HEK293 (cell line): ENCODE measurements around the gene PLEKHH2.

Source experiments
- CTCF ChIP-seq: fragments of 450-650 bp; formaldehyde crosslinking; IDR thresholded peaks from 2 replicates; pipeline ENCODE4 v1.5.1; 2016; ENCODE audit warnings: missing biosample characterization, missing genetic modification characterization
- GLIS1 ChIP-seq: fragments of 450-650 bp; formaldehyde crosslinking; IDR thresholded peaks from 2 replicates; pipeline ENCODE4 v1.5.1; 2016; ENCODE audit warnings: missing biosample characterization, missing genetic modification characterization
- MEIS1 ChIP-seq: sonication (generic); formaldehyde crosslinking; IDR thresholded peaks from 2 replicates; pipeline ENCODE4 v1.8.1; 2022; ENCODE audit warnings: missing genetic modification reagents, mild to moderate bottlenecking, borderline replicate concordance
- ZBTB8A ChIP-seq: fragments of 450-650 bp; formaldehyde crosslinking; IDR thresholded peaks from 2 replicates; pipeline ENCODE4 v1.5.1; 2016; ENCODE audit warnings: missing biosample characterization, missing genetic modification characterization
- ZNF155 ChIP-seq: fragments of 450-650 bp; formaldehyde crosslinking; IDR thresholded peaks from 2 replicates; pipeline ENCODE4 v1.5.1; 2016; ENCODE audit warnings: missing biosample characterization, missing genetic modification characterization
- ZNF311 ChIP-seq: fragments of 450-650 bp; formaldehyde crosslinking; IDR thresholded peaks from 2 replicates; pipeline ENCODE4 v1.5.1; 2017; ENCODE audit warnings: missing biosample characterization, missing genetic modification characterization, borderline replicate concordance
- ZNF324 ChIP-seq: fragments of 450-650 bp; formaldehyde crosslinking; IDR thresholded peaks from 2 replicates; pipeline ENCODE4 v1.5.1; 2016; ENCODE audit warnings: missing biosample characterization, missing genetic modification characterization
- ZNF664 ChIP-seq: fragments of 450-650 bp; formaldehyde crosslinking; IDR thresholded peaks from 2 replicates; pipeline ENCODE4 v1.5.1; 2016; ENCODE audit warnings: missing biosample characterization, missing genetic modification characterization

GRCh38 chr2:43754180-43754579, 117.1 kb downstream of the PLEKHH2 start:
- TF ChIP-seq GLIS1 (no peak), ZBTB8A (no peak), ZNF664 (tag by site-specific recombination) (no peak), MEIS1 (CRISPR knock-in tag) (no peak), CTCF (tag by site-specific recombination) (no peak), ZNF311 (no peak), ZNF324 (tag by site-specific recombination) (no peak), ZNF155 (tag by site-specific recombination) (no peak)
